Suprapubic skin (tissue), 4 donors: ENCODE measurements around the gene SLC1A5. TPM values are rescaled to one million over a fixed set of nuclear protein-coding genes. Genes with fewer than 3 reads are reported as not detected.

Experiments used
- DNase-seq, 2 donors: peaks; one replicate each; pipeline ENCODE4 v3.0.0-alpha.2; 2019; ENCODE audit warnings: low spot score in 2 of 2
- H3K27ac ChIP-seq: fragments of 200-600 bp; sonication (generic); one replicate; pipeline ENCODE4 v1.5.1; 2019
- H3K27me3 ChIP-seq: fragments of 200-600 bp; sonication (generic); one replicate; pipeline ENCODE4 v1.5.1; 2019
- H3K36me3 ChIP-seq: fragments of 200-600 bp; sonication (generic); one replicate; pipeline ENCODE4 v1.5.1; 2019
- H3K4me1 ChIP-seq: fragments of 200-600 bp; sonication (generic); one replicate; pipeline ENCODE4 v1.5.1; 2019
- H3K4me3 ChIP-seq: fragments of 200-600 bp; sonication (generic); one replicate; pipeline ENCODE4 v1.5.1; 2019; ENCODE audit warnings: mild to moderate bottlenecking
- H3K9me3 ChIP-seq: fragments of 200-600 bp; sonication (generic); one replicate; pipeline ENCODE4 v1.5.1; 2019
- EP300 ChIP-seq: sonication (generic); formaldehyde crosslinking; IDR thresholded peaks from one replicate; pipeline ENCODE4 v1.6.1; 2017; ENCODE audit warnings: antibody characterized with exemption
- POLR2A ChIP-seq, 2 donors: fragments of 450-650 bp; IDR thresholded peaks; one replicate each; pipeline ENCODE4 v1.6.1; 2017; ENCODE audit warnings: antibody characterized with exemption in 2 of 2, mild to moderate bottlenecking in 2 of 2, moderate library complexity in 2 of 2
- POLR2AphosphoS5 ChIP-seq, 3 donors: sonication (generic); formaldehyde crosslinking; IDR thresholded peaks; one replicate each; pipeline ENCODE4 v1.6.1; 2017; ENCODE audit warnings: antibody characterized with exemption in 3 of 3
- WGBS: methylation state at CpG from one replicate; pipeline ENCODE4 v1.1.5; 2018; 5-methylcytosine and 5-hydroxymethylcytosine counted together
- total RNA-seq, 4 donors: library from RNA; depleted of rRNA; stranded (reverse); fragments of >200 nt; gene quantifications; one replicate each; pipeline ENCODE4 v1.1.0, GENCODE V29; 2016
- TF ChIP-seq, protein P1 (sequence below), 2 donors: fragments of 200-600 bp in 1 of 2; fragments of 450-650 bp in 1 of 2; sonication (generic) in 1 of 2; IDR thresholded peaks; one replicate each; pipeline ENCODE4 v1.5.1; 2016 to 2019; ENCODE audit warnings: antibody characterized with exemption in 2 of 2, mild to moderate bottlenecking in 1 of 2, moderate library complexity in 1 of 2

The SLC1A5 gene
- total RNA-seq, 4 donors from 2014 or later: 79.4 to 191 (median 131) TPM

DNA sequence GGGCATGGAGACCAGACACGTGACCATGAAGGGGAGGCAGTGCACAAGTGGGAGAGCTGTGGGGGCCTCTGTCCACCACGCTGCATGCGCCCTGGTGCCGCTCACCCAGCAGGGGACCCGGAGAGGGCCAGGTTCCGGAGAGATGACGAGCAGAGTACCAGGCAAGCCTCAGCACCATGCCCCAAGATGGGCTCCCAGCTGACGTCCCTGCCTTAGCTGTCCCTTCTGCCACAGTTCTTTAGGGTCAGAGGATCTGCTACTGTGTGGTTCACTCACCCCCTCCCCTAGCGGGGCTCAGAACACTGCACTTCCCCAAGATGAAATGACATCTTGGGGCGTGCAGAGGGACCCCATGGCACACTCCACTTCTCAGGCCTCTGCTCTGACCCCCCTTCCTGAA is 61.8 kb downstream of the SLC1A5 start:
- TF ChIP-seq POLR2A (IDR thresholded peaks at IDR 0.05) (no peak), EP300 (no peak), POLR2AphosphoS5 (IDR thresholded peaks at IDR 0.05) (no peak)
- TF ChIP-seq, protein P1, sequence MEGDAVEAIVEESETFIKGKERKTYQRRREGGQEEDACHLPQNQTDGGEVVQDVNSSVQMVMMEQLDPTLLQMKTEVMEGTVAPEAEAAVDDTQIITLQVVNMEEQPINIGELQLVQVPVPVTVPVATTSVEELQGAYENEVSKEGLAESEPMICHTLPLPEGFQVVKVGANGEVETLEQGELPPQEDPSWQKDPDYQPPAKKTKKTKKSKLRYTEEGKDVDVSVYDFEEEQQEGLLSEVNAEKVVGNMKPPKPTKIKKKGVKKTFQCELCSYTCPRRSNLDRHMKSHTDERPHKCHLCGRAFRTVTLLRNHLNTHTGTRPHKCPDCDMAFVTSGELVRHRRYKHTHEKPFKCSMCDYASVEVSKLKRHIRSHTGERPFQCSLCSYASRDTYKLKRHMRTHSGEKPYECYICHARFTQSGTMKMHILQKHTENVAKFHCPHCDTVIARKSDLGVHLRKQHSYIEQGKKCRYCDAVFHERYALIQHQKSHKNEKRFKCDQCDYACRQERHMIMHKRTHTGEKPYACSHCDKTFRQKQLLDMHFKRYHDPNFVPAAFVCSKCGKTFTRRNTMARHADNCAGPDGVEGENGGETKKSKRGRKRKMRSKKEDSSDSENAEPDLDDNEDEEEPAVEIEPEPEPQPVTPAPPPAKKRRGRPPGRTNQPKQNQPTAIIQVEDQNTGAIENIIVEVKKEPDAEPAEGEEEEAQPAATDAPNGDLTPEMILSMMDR (IDR thresholded peaks at IDR 0.05): no peak
- Histone ChIP-seq H3K9me3 (no peaks in the 10 kb centered on the region), H3K27ac (no peak overlapping the region), H3K27me3 (no peaks in the 10 kb centered on the region), H3K4me1 (peaks cover 15% of the 10 kb centered on the region), H3K4me3 (no peak overlapping the region), H3K36me3 (peaks cover 98% of the 10 kb centered on the region)
- 87% methylated on average over 9 of the region's 10 CpGs for WGBS
- no peak for DNase-seq

DNA sequence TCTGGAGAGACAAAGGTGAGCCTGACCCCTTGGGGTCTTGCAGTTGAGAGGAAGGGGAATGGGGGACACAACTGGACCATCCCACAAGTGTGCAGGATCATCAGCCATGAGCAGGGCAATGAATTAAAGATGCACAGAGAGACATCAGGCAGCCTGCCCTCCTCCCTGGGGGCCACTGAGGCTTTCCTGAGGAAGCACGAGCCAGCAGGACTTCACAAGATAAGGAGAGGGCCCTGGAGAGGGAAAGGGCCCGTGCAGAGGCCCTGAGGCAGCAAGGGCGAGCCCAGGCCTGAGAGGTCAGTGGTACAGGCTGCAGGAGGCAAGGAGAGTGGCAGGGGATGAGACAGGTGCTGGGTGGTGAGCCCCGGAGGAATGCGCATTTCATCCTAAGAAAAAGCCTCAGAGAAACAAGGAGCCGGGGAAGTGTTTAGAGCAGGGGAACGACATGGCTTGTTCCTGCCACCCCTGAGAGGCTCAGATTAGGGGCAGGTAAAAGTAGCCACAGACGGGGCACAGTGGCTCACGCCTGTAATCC is 62.5 kb downstream of the SLC1A5 start:
- Histone ChIP-seq H3K27me3 (no peaks in the 10 kb centered on the region), H3K27ac (no peak overlapping the region), H3K4me1 (peaks cover 8% of the 10 kb centered on the region), H3K9me3 (no peaks in the 10 kb centered on the region), H3K4me3 (no peak overlapping the region), H3K36me3 (peaks cover 98% of the 10 kb centered on the region)
- TF ChIP-seq EP300: no peak
- TF ChIP-seq, protein P1 (IDR thresholded peaks at IDR 0.05): no peak
- no peak for TF ChIP-seq POLR2A (IDR thresholded peaks at IDR 0.05)
- no peak for TF ChIP-seq POLR2AphosphoS5 (IDR thresholded peaks at IDR 0.05)
- DNase-seq: no peak
- 77% methylated on average over 9 of the region's 9 CpGs for WGBS

DNA sequence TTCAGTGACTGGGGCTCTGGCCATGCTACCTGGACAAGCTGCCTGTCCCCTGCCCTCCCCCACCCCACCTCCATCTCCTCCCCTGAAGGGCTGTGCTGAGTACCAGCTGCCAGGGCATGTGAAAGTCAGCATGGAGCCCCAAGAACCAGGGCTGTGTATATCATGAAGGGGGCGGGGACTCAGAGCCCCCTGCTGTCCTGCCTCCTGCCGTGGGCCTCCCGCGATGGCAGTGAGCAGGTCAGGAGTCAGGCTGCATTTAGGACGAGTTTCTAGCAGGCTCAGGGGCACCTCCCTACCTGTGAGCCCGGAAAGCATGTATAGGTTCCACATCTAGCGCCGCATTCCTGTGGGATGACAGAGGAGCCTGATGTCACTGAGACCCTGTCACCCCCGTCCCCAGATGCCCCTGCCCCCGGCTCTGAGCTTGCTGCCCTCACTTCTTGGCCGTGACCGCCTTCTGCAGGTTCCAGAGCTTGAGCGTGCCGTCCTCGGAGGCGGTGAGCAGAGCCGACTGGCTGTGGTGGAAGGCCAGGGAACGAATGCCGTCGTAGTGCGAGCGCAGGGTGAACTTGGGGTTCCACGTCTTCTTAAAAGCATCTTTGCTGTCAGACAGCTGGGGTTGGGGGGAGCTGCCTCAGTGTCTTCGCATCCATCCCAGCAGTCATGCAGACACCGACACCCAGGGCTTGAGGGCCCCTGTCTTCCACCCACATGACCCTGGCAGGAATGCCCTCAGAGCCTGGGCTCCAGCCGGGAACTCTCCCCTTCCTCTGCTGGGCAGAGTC is 63.2 kb downstream of the SLC1A5 start:
- no peak overlapping the region for H3K4me3 ChIP-seq
- no peak for TF ChIP-seq POLR2AphosphoS5 (IDR thresholded peaks at IDR 0.05)
- no peak for TF ChIP-seq POLR2A (IDR thresholded peaks at IDR 0.05)
- TF ChIP-seq EP300: no peak
- TF ChIP-seq, protein P1 (IDR thresholded peaks at IDR 0.05): no peak
- H3K9me3 ChIP-seq: no peaks in the 10 kb centered on the region
- H3K4me1 ChIP-seq: peaks cover 6% of the 10 kb centered on the region
- H3K36me3 ChIP-seq: peaks cover 98% of the 10 kb centered on the region
- 93% methylated on average over 25 of the region's 26 CpGs for WGBS
- H3K27me3 ChIP-seq: no peaks in the 10 kb centered on the region
- no peak overlapping the region for H3K27ac ChIP-seq
- DNase-seq: no peak

Other genes with a start within 250 kb of the SLC1A5 start
- gene CALM3, start 187.3 kb downstream of the SLC1A5 start, total RNA-seq: 100 to 1,000 TPM in 1 of 4 donors, 10 to 100 TPM in 3; 56.0 to 102 (median 78.6) TPM
- 1 to 10 TPM in 3 of 4 donors, under 1 TPM in 1; 0.57 to 6.7 (median 2.4) TPM for gene PTGIR, start 163.5 kb downstream of the SLC1A5 start, total RNA-seq
- gene GNG8, start 152.4 kb downstream of the SLC1A5 start, total RNA-seq: not detected
- gene DACT3, start 127.4 kb downstream of the SLC1A5 start, total RNA-seq: 1 to 10 TPM in 3 of 4 donors, under 1 TPM in 1; 0.68 to 1.8 (median 1.2) TPM
- 100 to 1,000 TPM in 1 of 4 donors, 10 to 100 TPM in 3; 51.5 to 136 (median 61.2) TPM for gene PRKD2, start 71.5 kb downstream of the SLC1A5 start, total RNA-seq
- 10 to 100 TPM in 1 of 4 donors, 1 to 10 TPM in 3; 7.1 to 15.2 (median 7.8) TPM for gene FKRP, start 42.5 kb downstream of the SLC1A5 start, total RNA-seq
- gene STRN4, start 42.1 kb downstream of the SLC1A5 start, total RNA-seq: 10 to 100 TPM; 73.2 to 87.6 (median 81.1) TPM
- 10 to 100 TPM; 50.6 to 93.3 (median 75.0) TPM for gene AP2S1, start 62.3 kb upstream of the SLC1A5 start, total RNA-seq
- gene ARHGAP35, start 72.4 kb upstream of the SLC1A5 start, total RNA-seq: 10 to 100 TPM; 33.9 to 54.2 (median 46.5) TPM
- gene NPAS1, start 231.2 kb upstream of the SLC1A5 start, total RNA-seq: 1 to 10 TPM; 4.7 to 6.8 (median 5.5) TPM